Heart left ventricle (tissue), 13 donors: ENCODE measurements around the gene SNX15.

Source experiments
- POLR2A ChIP-seq, 2 donors: fragments of 450-650 bp; IDR thresholded peaks; one replicate each; pipeline ENCODE4 v1.6.1; 2017; ENCODE audit warnings: antibody characterized with exemption in 2 of 2, mild to moderate bottlenecking in 2 of 2, moderate library complexity in 2 of 2
- TF ChIP-seq, protein P1 (sequence below), 12 donors: fragments of 200-600 bp; sonication (generic) in 4 of 12; IDR thresholded peaks; one replicate each; pipeline versions ENCODE4 v1.5.0 to v1.8.0; 2018 to 2022; ENCODE audit warnings: antibody characterized with exemption in 12 of 12, mild to moderate bottlenecking in 5 of 12
- donor health status: ischemic (EF 13 %, LVEDD 7.1; RV severe dilation, severe dysfunction).
- donor health status: DM: no; HTN: yes; CAD: no.
- donor health status: DM: no; HTN: no; CAD: no.
- donor health status: ischemic (EF 25% LVEDD 6.9; RV normal size, moderate dysfunction).
- donor health status: ischemic (EF 25% LVEDD 5.7; RV mildly dilated, moderate dysfunction).
- donor health status: ischemic (EF 35%, LVEDD 5.7; RV mildly dilated, moderate dysfunction).
- donor health status: nonischemic (EF 11% LVEDD 7.7; RV severe dilation, severe dysfunction).
- donor health status: DM: yes; HTN: yes; CAD: no.
- donor health status: PGD.
- donor health status: ischemic (EF 29% LVEDD 5.4; RV normal size, mild dysfunction).
- donor health status: nonischemic (EF 23%, LVEDD 6.1; RV moderate dilation, normal function).

DNA sequence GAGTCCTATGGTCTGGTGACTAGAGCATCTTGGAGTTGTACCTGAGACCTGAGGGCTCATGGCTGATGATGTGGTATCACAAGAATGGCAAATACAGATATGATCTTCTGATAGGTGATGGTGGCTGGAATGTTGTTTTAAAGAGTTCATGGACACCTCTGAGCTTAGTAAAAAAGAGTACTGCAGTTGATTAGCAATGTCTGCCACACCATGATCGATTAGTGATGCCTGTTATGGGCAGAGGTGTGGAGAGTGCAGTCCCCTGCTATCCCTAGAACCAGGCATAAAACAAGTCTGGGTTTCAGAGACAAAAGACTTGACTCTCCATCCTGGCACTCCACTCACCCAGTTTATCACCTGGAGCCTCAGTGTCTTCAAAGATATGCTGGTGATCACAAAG is 29.1 kb upstream of the SNX15 start:
- TF ChIP-seq, protein P1, sequence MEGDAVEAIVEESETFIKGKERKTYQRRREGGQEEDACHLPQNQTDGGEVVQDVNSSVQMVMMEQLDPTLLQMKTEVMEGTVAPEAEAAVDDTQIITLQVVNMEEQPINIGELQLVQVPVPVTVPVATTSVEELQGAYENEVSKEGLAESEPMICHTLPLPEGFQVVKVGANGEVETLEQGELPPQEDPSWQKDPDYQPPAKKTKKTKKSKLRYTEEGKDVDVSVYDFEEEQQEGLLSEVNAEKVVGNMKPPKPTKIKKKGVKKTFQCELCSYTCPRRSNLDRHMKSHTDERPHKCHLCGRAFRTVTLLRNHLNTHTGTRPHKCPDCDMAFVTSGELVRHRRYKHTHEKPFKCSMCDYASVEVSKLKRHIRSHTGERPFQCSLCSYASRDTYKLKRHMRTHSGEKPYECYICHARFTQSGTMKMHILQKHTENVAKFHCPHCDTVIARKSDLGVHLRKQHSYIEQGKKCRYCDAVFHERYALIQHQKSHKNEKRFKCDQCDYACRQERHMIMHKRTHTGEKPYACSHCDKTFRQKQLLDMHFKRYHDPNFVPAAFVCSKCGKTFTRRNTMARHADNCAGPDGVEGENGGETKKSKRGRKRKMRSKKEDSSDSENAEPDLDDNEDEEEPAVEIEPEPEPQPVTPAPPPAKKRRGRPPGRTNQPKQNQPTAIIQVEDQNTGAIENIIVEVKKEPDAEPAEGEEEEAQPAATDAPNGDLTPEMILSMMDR (IDR thresholded peaks at IDR 0.05), result no peak
- TF ChIP-seq POLR2A (IDR thresholded peaks at IDR 0.05), result no peak
